NOMO-1 (cell line): ENCODE results near the gene VPS37D.
"Not testable (repeated sequence)": the region's sequence is repeated elsewhere in the genome, so short reads cannot be mapped to it uniquely, and the experiment has no call there.

ENCODE experiments used
- DNase-seq, 2 experiments: peaks; one replicate each; lab custom pipeline; 2025; ENCODE audit not compliant: unreplicated experiment in 2 of 2; lab: John Stamatoyannopoulos, UW

Gene VPS37D, protein sequence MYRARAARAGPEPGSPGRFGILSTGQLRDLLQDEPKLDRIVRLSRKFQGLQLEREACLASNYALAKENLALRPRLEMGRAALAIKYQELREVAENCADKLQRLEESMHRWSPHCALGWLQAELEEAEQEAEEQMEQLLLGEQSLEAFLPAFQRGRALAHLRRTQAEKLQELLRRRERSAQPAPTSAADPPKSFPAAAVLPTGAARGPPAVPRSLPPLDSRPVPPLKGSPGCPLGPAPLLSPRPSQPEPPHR

DNA sequence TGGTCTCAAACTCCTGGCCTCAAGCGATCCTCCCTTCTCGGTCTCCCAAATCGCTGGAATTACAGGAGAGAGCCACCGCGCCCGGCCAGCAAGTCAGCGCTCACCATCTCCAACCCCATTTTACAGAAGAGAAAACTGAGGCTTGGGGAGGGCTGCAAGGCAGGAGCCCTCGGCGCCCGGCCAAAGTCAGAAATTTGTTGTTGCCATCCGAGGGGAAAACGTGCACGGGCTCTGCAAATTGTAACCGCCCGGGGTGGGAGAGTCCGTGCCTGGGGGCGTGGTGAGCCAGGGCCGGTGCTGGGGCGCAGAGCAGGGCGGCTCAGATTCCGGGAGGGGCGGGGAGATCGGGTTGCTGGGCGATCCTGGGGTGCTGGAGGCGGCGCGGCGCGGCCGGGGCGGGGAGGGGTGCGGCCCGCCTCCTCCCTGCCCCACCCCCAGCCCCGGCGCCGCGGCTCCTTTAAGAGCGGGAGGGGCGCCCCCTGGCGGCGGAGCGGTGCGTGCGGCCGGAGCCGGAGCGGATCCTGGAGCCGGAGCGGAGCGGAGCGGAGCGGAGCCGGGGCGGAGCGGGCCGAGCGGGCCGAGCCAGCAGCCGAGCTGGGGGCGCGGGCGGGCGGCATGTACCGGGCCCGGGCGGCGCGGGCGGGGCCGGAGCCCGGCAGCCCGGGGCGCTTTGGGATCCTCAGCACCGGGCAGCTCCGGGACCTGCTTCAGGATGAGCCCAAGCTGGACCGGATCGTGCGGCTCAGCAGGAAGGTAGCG, at the start of gene VPS37D:
VPS37D (plus strand) TSS at position 488 of the 759 bp plus-strand sequence; CDS start at position 616, 128 bp downstream.
- DNase-seq = peak; percentile 95 to 100

GRCh38 chr7:73618538-73618937, 49.1 kb upstream of the VPS37D start:
- no peak for DNase-seq

DNA sequence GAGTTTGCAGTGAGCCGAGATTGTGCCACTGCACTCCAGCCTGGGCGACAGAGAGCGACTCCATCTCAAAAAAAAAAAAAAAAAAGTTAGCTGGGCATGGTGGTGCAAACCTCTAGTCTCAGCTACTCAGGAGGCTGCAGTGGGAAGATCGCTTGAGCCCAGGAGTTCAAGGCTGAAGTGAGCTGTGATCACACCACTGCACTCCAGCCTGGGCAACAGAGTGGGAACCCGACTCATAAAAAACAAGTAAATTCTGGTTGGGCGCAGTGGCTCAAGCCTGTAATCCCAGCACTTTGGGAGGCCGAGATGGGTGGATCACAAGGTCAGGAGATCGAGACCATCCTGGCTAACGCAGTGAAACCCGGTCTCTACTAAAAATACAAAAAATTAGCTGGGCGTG, 48.2 kb upstream of the VPS37D start:
- DNase-seq = not testable (repeated sequence)

DNA sequence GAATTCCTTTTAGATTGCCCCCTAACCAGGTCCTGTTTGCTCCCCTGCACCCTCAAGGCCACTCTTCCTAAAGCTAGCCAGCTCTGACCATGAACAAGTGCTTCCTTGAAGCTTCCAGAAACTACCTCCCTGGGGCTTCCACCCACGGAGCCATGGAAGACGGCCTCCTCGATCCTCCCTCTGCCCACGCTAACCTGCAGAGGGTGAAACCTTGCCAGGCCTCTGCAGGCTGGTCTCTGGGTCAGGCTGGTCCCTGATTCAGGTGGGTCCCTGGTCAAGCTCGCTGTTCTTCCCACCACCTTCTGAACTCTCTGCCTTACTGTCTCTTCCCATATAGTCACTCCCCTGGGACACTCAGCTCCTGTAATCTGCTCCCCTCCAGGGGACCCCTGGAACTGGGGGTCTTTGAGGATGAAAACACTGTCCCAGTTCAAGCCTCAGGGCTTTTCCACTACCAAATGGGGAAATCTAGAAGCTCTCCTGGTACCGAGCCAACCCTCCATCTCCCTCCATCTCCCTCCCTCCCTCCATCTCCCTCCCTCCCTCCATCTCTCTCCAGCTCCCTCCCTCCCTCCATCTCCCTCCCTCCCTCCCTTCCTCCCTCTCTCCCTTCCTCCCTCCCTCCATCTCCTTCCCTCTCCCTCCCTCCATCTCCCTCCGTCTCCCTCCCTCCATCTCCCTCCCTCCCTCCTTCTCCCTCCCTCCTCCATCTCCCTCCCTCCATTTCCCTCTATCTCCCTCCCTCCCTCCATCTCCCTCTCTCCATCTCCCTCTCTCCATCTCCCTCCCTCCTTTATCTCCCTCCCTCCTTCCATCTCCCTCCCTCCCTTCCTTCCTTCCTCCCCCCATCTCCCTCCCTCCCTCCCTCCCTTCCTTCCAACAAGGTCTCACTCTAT, 46.2 kb upstream of the VPS37D start:
- no peak for DNase-seq

GRCh38 chr7:73622527-73622908, 45.1 kb upstream of the VPS37D start:
- DNase-seq = no peak

- no peak for DNase-seq
These were observed 44.5 kb upstream of the VPS37D start for GRCh38 chr7:73622909-73623797.

DNA sequence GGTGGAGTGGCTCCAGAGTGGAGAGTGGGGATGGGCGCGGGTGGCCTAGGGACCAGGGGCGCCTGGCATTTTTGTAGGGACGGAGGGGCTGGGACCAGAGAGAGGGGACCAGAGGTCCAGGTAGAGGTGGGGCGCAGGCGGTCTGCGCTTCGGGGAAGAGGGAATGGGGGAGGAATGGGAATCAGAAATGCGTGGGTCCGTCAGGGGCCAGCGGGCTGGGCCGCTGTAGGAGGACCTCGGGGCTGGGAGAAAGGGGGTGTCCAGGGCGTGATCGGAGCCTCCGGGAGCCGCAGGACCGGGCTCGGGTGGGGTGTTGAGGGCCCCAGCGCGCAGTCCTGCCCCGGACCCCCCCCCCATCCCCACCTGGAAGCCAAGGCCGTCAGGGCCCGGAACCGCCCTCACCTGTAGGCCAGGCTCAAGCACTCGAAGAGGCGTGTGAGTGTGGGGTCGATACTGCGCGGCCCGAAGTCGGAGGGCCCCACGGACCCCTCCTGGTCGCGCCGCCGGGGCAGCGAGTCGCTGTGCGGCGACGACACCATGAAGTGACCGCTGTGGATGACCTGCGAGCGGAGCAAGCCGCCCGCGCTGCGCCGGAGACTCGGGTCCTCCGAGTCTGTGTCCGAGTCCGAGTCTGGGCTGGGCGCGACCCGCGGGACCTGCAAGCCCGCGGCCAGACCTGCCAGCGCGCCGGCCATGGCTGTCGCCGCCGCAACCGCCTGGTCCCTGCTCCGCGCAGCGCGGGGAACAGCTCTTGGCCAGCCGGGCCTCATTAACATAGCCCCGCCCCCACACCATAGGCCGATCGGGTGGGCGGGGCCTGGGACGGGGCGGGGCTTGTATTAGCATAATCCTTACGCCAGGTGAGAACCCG, 43.6 kb upstream of the VPS37D start, which contains the start of gene MLXIPL:
MLXIPL (minus strand) TSS at position 725 of the 871 bp plus-strand sequence; CDS start at position 695, 30 bp downstream.
- DNase-seq = no peak

DNA sequence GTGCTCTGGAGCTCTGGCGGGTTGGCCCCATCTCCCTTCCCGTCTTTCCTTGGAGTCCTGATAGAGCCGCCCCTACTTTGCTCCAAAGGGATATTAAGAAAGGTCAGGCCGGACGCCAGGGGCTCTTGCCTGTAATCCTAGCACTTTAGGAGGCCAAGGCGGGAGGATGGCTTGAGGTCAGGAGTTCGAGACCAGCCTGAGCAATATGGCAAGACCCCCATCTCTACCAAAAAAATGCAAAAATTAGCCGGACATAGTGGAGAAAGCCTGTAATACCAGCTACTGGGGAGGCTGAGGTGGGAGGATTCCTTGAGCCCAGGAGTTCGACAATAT, 43.0 kb upstream of the VPS37D start:
- no peak for DNase-seq

- no peak for DNase-seq
These were observed 42.4 kb upstream of the VPS37D start for GRCh38 chr7:73625276-73625675.

- no peak for DNase-seq
These were observed 40.8 kb upstream of the VPS37D start for GRCh38 chr7:73626814-73627213.

- no peak for DNase-seq
These were observed 39.1 kb upstream of the VPS37D start for GRCh38 chr7:73628504-73628903.

GRCh38 chr7:73631558-73631957, 36.1 kb upstream of the VPS37D start:
- DNase-seq = no peak

DNA sequence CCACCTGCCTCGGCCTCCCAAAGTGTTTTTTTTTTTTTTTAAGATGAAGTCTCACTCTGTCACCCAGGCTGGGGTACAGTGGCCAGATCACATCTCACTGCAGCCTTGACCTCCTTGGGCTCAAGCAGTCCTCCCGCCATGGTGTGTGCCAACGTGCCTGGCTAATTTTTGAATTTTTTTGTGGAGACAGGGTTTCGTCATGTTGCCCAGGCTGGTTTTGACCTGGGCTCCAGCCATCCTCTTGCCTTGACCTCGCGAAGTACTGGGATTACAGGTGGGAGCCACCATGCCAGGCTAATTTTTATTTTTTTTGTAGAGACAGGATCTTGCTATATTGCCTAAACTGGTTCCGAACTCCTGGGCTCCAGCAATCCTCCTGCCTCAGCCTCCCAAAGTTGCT, 34.3 kb upstream of the VPS37D start:
- DNase-seq = no peak

GRCh38 chr7:73633844-73634243, 33.8 kb upstream of the VPS37D start:
- DNase-seq = no peak

- DNase-seq = no peak
These were observed 32.0 kb upstream of the VPS37D start for GRCh38 chr7:73635428-73636200.

- DNase-seq = no peak
These were observed 28.7 kb upstream of the VPS37D start for GRCh38 chr7:73638911-73639310.

DNA sequence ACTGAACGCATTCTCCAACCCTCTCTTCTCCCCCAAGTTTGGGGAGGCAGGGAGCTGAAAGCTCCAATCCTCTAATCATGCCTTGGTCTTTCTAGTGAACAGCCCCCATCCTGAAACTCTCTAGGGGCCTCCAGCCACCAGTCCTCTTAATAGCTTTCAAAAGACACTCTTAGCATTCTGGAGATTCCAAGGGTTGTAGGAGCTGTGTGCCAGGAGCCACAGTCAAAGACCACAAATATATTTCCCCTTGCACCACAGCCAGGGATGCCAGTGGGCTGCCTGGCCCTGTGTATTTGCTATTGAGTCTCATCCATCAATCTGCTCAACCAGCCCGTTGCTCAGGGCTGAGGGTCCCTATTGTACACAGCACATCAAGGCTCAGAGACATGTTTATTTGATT, 24.8 kb upstream of the VPS37D start:
- DNase-seq = no peak

DNA sequence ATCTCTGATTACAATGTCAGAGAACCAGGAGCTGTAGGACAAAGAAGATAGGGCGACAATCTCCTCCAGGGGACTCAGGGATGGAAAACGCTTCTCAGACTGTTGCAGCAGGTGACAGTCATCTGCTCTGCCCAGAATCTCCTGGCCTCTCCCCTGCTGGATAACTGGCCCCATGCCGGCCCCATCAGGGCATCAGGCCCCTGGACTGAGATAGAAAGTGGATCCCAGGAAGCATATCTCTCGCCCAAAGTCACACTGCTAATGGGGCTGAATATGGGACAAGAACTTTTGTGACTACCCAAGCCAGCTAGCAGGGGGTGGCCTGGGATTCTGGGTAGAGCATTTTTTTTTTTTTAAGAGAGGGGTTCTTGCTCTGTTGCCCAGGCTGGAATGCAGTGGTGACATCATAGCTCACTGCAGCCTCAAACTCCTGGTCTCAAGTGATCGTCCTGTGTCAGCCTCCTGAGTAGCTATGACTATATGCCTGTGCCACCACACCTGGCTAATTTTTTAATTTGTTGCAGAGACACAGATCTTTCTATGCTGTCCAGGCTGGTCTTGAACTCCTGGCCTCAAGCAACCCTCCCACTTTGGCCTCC, 22.8 kb upstream of the VPS37D start:
- no peak for DNase-seq
